ENCODE measurements around the gene EFCAB8.
"Not testable (repeated sequence)": the region's sequence is repeated elsewhere in the genome, so short reads cannot be mapped to it uniquely, and the experiment has no call there.

EFCAB8 gene

DNA sequence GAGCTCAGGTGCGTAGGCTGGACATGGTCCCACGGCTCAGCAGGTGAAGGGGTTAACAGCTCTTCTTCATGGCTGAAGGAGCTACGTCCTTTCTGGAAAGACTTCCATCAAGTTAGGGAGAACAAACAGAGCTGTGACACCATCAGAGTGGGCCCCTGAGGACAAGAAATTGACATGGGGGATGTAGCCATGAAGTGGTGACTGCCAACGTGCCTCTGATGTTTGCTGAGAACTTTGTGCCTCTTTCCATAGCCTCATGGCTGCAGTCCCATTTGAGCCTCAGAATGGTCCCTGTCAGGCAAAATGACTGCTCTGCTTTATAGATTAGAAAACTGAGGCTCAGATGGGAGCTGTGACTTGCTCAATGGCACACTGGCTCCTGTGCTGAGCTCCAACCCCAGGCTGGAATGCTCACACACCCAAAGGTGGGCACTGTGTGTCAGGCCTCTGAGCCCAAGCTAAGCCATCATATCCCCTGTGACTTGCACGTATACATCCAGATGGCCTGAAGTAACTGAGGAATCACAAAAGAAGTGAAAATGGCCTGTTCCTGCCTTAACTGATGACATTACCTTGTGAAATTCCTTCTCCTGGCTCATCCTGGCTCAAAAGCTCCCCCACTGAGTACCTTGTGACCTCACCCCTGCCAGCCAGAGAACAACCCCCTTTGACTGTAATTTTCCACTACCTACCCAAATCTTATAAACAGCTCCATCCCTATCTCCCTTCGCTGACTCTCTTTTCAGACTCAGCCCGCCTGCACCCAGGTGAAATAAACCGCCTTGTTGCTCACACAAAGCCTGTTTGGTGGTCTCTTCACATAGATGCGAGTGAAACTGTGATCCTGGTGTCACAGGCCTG is 115.7 kb downstream of the EFCAB8 start:
- not testable (repeated sequence) for DNase-seq

DNA sequence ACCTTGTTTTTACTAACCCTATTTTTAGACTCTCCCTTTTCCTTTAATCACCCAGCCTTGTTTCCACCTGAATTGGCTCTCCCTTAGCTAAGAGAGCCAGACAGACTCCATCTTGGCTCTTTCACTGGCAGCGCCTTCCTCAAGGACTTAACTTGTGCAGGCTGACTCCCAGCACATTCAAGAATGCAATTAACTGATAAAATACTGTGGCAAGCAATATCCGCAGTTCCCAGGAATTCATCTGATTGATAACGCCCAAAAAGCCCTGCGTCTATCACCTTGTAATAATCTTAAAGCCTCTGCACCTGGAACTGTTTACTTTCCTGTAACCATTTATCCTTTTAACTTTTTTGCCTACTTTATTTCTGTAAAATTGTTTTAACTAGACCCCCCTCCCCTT is 116.4 kb downstream of the EFCAB8 start:
- not testable (repeated sequence) for DNase-seq

DNA sequence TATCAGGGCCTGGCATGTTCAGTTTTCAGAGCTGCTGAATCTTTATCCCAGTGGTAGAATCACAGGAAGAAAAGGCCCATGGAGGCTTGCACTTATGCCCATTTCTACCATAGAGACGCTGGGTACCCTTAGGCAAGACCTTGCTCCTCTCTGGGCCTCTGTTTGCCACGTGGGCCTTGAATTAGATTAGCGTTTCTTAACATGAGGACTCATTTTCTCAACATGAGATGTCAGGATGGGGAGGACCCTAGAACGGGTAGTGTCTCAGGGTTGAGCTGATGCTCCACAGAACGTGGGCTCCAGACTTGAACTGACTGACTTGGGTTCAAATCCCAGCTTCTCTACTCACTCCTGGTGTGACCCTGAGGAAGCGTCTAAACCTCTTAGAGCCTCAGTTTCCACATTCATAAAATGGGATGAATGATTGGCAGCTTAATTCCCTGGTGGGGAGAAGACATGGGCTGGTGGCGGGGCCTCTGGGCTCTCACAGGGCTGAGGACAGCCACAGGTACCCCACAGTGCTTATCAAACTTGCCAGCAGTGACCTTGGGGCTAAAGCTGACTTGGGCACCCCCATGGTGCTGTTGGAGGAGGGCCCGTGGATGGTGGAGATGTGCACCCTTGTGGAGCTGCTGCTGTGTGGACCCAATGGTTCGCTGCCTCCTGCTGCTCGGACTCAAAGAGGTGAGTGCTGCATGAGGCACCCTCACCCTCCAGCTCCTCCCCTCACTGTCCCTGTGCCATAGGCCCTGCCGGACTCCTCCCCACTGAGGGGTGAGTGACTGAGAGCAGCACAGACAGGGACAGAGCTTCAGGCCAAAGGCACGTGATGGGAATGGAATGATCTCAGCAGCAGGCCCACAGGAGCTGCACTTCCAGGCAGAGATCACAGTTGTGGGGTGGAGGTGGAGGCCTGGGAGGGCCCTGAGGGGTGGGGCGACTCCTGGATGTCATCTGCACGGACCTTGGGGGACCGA is 117.3 kb downstream of the EFCAB8 start:
- DNase-seq: no peak

- no peak for DNase-seq
Measured at GRCh38 chr20:32976746-32977145, 118.0 kb downstream of the EFCAB8 start.

- no peak for DNase-seq
Measured at GRCh38 chr20:32977281-32978008, 118.7 kb downstream of the EFCAB8 start.

GRCh38 chr20:32978009-32978335 is 119.2 kb downstream of the EFCAB8 start:
- DNase-seq: no peak

GRCh38 chr20:32979201-32979998 is 120.7 kb downstream of the EFCAB8 start:
- DNase-seq: no peak

GRCh38 chr20:32980131-32980941 is 121.6 kb downstream of the EFCAB8 start:
- DNase-seq: no peak

DNA sequence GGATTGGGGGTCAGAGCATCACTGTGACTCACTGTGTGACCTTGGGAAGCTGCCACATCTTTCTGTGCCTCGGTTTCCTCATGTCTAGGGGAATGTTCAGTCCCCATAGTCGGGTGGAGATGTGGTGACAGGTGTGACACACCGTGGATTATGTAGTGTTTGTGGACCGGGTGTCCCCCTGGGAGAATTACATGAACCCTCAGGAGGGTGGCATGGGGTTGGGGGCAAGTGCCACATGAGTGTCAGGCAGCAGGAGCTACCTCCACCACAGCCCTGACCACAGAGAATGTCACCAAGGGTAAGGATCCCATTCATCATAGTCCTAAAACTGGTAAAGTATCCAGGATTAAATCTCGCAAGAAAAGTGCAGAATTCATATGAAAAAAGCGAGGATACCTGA is 122.3 kb downstream of the EFCAB8 start:
- no peak for DNase-seq

DNA sequence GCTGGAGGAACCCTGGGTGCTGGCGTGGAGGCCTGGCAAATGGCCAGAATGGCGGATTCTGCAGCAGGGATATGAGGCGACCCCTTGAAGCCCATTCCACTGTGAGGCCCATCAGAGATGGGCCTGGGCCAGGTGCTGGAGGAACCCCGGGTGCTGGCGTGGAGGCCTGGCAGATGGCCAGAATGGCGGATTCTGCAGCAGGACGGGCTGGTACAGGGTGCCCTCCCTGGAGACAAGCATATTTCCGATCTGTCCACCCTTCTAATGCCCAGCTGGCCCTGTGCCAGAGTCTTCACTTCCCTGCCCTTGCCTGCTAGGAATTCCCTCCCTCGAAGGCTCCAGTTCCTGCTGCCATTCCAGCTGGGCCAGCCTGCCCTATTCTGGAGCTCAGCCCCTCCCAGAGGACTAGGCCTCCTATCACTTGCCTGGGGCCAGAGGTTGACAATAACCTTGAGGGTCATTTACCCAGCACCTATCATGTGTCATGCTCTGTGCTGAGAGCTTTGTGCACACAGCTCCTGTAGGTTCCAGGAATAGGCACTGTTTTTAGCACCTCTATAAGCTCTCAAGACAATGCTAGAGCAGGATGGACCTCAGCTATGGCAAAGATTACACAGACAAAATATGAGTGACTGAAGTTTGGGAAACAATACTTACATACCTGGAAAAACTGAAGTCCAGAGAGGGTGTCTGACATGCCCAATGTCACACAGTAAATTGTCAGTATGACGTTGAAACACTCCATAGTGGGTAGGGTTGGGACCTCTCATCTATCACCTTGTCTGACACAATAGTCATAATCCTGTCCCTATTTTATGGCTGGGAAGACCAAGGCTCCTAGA is 124.1 kb downstream of the EFCAB8 start:
- DNase-seq: no peak

- DNase-seq: no peak
Measured at GRCh38 chr20:32983459-32984112, 124.9 kb downstream of the EFCAB8 start.

- no peak for DNase-seq
Measured at GRCh38 chr20:32984196-32984595, 125.5 kb downstream of the EFCAB8 start.

DNA sequence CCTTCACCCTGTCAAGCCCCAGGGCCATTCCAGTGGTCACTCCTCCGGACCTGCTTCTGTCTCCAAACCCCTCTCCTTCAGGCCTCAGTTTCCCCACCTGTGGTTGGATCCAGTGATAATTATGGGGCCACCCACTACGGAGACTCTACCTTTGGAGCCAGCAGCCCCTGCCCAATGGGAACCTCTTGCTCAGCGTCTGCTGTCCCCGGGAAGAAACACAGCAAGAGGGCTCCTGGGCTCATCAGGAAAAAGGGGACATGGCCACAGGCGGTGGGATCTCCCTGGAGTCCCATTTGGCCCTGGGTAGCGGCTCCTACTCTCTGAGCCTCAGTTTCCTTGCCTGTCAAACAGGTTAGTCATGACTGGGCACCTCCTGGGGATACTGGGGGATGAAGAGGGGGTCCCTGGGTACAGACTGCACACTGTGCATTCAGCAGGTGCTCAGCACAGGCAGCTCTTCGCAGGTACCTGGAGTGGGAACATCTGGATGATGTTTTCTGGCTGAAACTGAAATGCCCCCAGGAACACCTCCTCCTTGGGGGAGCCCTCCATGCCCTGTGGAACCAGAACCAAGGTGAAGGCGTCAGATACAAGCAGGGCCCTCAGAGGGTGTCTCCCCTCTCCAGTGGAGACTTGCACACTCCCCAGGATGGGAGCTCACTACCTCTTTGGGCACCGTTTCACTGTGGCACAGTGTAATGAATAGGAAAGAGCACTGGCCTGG is 126.1 kb downstream of the EFCAB8 start:
- no peak for DNase-seq

- no peak for DNase-seq
Measured at GRCh38 chr20:32985596-32985995, 126.9 kb downstream of the EFCAB8 start.

DNA sequence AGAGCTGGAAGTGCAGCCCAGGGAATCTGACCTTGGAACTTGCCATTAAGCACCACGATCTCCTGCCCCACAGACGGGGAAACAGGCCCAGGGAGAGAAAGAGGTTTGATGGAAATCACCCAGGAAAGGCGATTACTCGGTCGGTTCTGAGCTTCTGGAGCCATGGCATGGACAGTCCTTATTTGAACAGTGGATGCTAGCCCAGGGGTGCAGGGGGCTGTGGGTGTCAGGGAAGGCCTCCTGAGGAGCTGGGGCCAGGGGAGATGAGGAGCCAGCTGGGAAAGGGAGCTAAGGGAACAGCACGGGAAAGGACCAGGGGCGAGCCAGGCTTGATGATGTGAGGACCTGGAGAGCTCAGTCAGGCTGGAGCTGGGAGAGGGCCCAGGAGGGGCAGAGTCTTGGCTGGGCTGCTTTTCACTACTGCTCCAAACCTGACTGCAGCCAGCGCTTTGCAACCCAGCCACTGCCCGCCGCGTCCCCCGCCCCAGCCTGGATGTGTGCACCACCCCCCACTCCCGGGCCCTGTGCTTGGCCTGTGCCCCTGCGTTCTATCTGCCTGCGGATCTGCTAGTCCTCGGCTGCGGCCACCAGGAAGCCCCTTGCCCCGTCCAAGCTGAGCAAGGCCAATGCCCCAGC is 127.7 kb downstream of the EFCAB8 start:
- no peak for DNase-seq

DNA sequence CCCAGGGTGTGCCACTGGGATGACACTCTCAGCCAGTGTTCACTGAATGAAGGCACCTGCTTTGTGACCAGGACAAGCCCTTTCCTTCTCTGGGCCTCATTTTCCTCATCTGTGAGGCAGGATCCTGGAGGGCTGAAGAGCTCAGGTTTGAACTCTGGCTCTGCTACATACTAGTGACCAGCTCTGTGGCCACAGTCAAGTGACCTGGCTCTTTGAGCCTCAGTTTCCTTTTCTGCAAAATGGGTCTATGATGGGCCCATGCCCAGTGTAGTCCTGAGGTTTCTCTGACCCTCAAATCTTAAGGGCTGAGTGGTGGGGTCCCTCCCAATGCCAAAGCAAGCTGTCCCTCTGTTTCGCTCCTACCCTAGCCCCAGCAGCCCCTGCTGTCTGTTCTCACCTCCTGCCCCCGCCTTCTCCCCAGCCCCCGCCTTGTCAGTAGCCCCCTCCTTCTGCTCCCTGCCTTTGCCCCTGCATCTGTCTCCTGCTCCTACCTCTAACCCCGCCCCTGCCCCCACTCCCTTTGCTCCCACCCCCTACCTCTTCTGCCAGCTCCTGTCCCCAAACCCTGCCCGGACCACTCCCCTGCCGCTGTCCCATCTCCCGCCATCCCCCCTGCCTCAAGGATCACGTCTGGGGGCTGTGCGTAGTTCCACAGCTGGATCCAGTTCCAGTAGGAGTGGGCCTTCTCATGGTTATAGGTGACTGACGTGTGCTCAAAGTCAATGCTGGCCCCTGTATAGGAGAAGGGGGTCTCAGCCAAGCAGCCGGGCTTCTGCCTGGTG is 128.5 kb downstream of the EFCAB8 start:
- DNase-seq: no peak

DNA sequence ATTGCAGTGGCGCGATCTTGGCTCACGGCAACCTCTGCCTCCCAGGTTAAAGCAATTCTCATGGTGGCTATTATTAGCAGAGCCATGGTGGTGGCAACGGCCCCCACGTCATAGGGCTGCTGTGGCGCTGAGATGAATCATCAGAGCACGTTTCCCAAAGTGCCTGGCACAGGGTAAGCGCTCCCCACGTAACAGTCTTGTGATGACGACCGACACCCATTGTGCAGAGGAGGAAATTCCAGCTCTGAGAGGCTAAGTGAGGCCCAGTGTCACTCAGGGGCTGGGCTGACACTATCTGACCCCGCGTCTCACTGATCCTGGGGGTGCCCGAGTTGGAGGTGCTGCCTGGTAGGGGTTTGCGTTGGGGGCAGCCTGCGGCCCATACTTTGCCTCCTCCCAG is 129.3 kb downstream of the EFCAB8 start:
- DNase-seq: peak in 3 of 4 experiments; percentile 28 to 38 (median 32)

Data from suppressor macrophage (primary cell).